ENCODE measurements around the gene ELP6.

The ELP6 gene, protein sequence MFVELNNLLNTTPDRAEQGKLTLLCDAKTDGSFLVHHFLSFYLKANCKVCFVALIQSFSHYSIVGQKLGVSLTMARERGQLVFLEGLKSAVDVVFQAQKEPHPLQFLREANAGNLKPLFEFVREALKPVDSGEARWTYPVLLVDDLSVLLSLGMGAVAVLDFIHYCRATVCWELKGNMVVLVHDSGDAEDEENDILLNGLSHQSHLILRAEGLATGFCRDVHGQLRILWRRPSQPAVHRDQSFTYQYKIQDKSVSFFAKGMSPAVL

DNA sequence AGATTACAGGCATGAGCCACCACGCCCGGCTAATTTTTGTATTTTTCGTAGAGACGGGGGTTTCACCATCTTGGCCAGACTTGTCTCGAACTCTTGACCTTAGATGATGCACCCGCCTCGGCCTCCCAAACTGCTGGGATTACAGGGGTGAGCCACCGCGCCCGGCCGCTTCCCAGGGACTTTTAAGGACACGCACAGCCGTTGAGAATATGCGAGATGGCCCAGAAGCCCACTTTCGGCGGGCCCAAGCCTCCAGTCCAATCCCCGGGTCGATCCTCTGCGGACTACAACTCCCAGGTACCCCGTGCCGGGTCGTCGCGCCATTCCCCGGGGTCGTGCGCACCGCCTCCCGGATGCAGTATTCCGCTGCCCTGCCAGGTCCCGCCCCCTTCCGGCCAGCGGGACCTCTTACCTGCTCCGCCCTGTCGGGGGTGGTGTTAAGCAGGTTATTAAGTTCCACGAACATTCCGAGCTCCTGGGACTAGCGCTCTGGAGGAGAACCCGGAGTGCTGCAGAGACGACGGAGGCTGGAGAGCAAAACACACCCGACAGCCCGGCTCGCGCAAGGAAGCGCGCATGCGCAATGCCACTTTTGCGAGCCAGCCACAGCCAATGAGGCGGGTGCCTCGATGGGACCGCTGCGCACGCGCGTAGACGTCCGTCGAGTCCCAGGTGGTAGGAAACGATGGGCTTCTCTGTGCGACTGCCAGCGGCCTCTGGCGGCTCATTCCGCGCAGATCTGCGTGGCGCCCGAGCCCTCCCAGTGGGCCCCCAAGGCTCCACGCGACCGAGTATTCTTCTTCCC, at the start of gene ELP6:
Gene ELP6 (minus strand): TSS at position 588 of the 805 bp plus-strand sequence. CDS start 122 bp downstream, at position 466.
- peaks cover 0 to 14% (median 12%) of the 10 kb centered on the region in 5 donors for H3K4me1 ChIP-seq (ENCODE audit: control insufficient read depth in 5 of 5, insufficient read depth in 5 of 5, low read length in 5 of 5)
- peaks cover 0 to 23% (median 10%) of the 10 kb centered on the region in 5 donors for H3K36me3 ChIP-seq (ENCODE audit: control insufficient read depth in 5 of 5, insufficient read depth in 5 of 5, low read length in 5 of 5)
- peak within 1 kb of the TSS; percentile 93 for H3K27ac ChIP-seq (ENCODE audit: low read depth, low read length)
- H3K9ac ChIP-seq (ENCODE audit: low read length in 5 of 5), result peak within 1 kb of the TSS; percentile 74 to 94 (median 87)
- H3K27me3 ChIP-seq (ENCODE audit: control insufficient read depth in 5 of 5, insufficient read depth in 4 of 5, low read length in 5 of 5), result no peaks in the 10 kb centered on the region
- H3K4me3 ChIP-seq (ENCODE audit: low read depth in 1 of 5, low read length in 5 of 5), result peak within 1 kb of the TSS; percentile 79 to 92 (median 88)
- H3K9me3 ChIP-seq (ENCODE audit: control insufficient read depth in 5 of 5, low read length in 5 of 5), result no peaks in the 10 kb centered on the region

DNA sequence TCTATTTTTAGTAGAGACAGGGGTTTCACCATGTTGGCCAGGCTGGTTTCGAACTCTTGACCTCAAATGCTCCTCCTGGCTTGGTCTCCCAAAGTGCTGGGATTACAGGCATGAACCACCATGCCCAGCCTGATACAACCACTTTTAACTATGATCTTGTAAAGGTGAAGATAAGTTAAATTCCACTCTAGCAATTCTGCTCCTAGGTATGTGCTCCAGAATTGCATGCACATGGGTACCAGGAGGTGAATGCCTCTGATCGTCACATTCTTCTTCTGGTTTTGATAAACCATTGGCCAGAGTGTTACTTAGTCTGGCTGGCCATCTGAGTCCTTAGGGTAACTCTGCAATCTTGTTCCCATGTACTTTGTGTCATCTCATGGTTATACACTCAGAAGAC, 42.8 kb upstream of the ELP6 start:
- Histone ChIP-seq H3K4me3 (ENCODE audit: low read depth in 1 of 5, low read length in 5 of 5) (no peak overlapping the region), H3K9me3 (ENCODE audit: control insufficient read depth in 5 of 5, low read length in 5 of 5) (peaks cover 3 to 7% (median 5%) of the 10 kb centered on the region in 5 donors), H3K36me3 (ENCODE audit: control insufficient read depth in 5 of 5, insufficient read depth in 5 of 5, low read length in 5 of 5) (no peaks in the 10 kb centered on the region), H3K27me3 (ENCODE audit: control insufficient read depth in 5 of 5, insufficient read depth in 4 of 5, low read length in 5 of 5) (peaks cover 0 to 2% (median 0%) of the 10 kb centered on the region in 5 donors), H3K4me1 (ENCODE audit: control insufficient read depth in 5 of 5, insufficient read depth in 5 of 5, low read length in 5 of 5) (no peaks in the 10 kb centered on the region), H3K27ac (ENCODE audit: low read depth, low read length) (no peak overlapping the region), H3K9ac (ENCODE audit: low read length in 5 of 5) (no peak overlapping the region)

DNA sequence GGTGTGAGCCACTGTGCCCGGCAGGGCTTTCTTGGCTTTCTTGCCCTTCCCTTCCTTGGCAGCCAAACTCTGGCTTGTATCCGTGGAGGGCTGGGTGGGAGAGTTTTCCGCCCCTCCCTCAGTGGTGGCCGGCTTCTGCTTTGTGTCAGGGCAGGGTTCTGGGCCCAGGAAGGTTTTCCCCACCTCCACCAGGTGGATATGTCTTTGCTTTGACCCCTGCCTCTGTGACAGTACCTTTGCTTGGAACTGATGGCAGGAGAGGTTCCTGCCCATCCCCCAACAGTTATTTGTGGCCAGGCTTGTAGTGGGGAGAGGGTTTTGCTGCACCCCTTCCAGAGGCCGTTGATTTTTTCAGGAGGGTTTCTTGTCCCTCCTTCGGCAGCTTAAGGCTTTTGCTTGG, 40.8 kb upstream of the ELP6 start:
- Histone ChIP-seq H3K9me3 (ENCODE audit: control insufficient read depth in 5 of 5, low read length in 5 of 5) (peaks cover 3 to 7% (median 5%) of the 10 kb centered on the region in 5 donors), H3K27ac (ENCODE audit: low read depth, low read length) (no peak overlapping the region), H3K9ac (ENCODE audit: low read length in 5 of 5) (no peak overlapping the region), H3K4me3 (ENCODE audit: low read depth in 1 of 5, low read length in 5 of 5) (no peak overlapping the region), H3K27me3 (ENCODE audit: control insufficient read depth in 5 of 5, insufficient read depth in 4 of 5, low read length in 5 of 5) (peaks cover 0 to 2% (median 0%) of the 10 kb centered on the region in 5 donors), H3K36me3 (ENCODE audit: control insufficient read depth in 5 of 5, insufficient read depth in 5 of 5, low read length in 5 of 5) (no peaks in the 10 kb centered on the region), H3K4me1 (ENCODE audit: control insufficient read depth in 5 of 5, insufficient read depth in 5 of 5, low read length in 5 of 5) (no peaks in the 10 kb centered on the region)

DNA sequence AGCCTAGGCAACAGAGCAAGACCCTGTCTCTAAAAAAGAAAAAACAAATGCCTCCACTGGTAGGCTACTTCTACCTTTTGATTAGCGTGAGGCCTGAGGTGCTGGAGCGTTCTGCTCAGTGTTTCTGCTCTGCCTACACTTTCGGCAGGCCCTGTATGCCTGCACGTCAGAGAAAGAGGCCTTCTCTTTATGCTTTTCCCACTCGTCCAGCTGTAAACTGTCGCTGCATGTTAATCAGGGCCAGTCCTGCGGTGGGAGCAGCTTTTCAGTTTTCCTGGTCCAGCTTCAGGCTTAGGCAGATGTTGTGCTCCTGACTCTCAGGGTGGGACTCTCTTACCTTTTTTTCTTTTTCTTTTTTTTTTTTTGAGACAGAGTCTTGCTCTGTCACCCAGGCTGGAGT, 39.9 kb upstream of the ELP6 start:
- peaks cover 3 to 7% (median 5%) of the 10 kb centered on the region in 5 donors for H3K9me3 ChIP-seq (ENCODE audit: control insufficient read depth in 5 of 5, low read length in 5 of 5)
- H3K9ac ChIP-seq (ENCODE audit: low read length in 5 of 5), result no peak overlapping the region
- H3K36me3 ChIP-seq (ENCODE audit: control insufficient read depth in 5 of 5, insufficient read depth in 5 of 5, low read length in 5 of 5), result no peaks in the 10 kb centered on the region
- peaks cover 0 to 2% (median 0%) of the 10 kb centered on the region in 5 donors for H3K27me3 ChIP-seq (ENCODE audit: control insufficient read depth in 5 of 5, insufficient read depth in 4 of 5, low read length in 5 of 5)
- no peak overlapping the region for H3K27ac ChIP-seq (ENCODE audit: low read depth, low read length)
- no peaks in the 10 kb centered on the region for H3K4me1 ChIP-seq (ENCODE audit: control insufficient read depth in 5 of 5, insufficient read depth in 5 of 5, low read length in 5 of 5)
- H3K4me3 ChIP-seq (ENCODE audit: low read depth in 1 of 5, low read length in 5 of 5), result no peak overlapping the region

DNA sequence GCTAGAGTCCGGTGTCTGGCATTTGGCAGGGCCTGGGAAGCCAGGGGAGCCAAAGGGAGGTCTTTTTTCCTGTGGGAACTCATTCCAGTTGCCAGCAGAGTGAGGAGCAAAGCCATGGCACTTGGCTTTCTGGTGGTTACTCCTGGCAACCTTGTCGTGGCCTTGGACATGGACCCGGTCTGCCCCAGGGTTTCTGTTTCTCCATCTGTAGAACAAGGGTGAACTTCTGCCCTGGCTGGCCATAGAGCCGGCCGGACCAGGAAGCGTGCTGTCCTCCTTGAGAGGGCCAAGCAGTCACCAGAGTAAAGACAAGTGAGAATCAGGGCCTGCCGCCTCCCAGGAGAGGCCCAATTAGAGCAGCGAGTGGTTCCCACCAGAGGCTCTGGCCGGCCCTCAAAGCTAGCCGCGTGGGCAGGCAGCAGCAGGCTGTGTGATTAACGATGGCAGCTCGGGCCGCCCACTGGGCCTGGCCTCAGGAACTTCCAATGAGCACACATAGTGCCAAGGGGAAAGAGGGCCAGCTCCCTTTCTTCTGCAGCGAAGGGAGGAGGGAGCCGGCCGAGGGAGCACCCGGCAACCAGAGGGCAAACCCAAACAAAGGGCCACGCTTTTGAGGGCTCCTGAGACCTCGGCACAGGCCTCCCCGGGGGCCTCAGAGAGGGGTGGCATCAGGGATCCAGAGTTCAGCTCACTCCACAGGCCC, 29.1 kb upstream of the ELP6 start:
- H3K4me3 ChIP-seq (ENCODE audit: low read depth in 1 of 5, low read length in 5 of 5), result peak overlapping the region in 1 of 5 donors; percentile 44
- peaks cover 0 to 21% (median 11%) of the 10 kb centered on the region in 5 donors for H3K4me1 ChIP-seq (ENCODE audit: control insufficient read depth in 5 of 5, insufficient read depth in 5 of 5, low read length in 5 of 5)
- no peaks in the 10 kb centered on the region for H3K27me3 ChIP-seq (ENCODE audit: control insufficient read depth in 5 of 5, insufficient read depth in 4 of 5, low read length in 5 of 5)
- no peaks in the 10 kb centered on the region for H3K9me3 ChIP-seq (ENCODE audit: control insufficient read depth in 5 of 5, low read length in 5 of 5)
- no peak overlapping the region for H3K9ac ChIP-seq (ENCODE audit: low read length in 5 of 5)
- no peaks in the 10 kb centered on the region for H3K36me3 ChIP-seq (ENCODE audit: control insufficient read depth in 5 of 5, insufficient read depth in 5 of 5, low read length in 5 of 5)
- peak overlapping the region; percentile 52 for H3K27ac ChIP-seq (ENCODE audit: low read depth, low read length)

DNA sequence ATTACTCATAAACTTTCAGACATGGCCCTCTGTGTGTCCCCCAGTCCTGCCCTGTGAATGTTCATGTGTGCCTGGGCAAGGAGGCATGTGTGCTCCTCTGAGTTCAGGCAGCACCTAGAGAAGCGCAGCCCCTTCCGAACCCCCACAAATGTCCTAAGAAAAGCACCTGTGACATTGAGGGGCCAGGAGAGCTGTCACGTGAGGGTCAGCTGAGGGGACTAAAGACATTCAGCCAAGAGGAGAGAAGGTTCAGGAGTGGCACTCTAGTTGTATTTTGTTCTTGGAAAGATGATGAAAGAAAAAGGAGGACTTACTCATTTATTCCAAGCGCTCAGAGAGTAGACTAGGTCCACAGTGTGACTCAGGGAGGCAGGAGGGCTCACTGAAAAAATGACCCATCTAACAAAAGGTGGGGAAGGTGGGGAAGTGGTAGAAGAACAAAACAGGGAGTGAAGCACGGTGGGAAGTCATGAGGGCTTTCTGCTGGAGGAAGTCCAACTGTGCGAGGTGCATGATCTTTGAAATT, 28.1 kb upstream of the ELP6 start:
- Histone ChIP-seq H3K9ac (ENCODE audit: low read length in 5 of 5) (no peak overlapping the region), H3K27ac (ENCODE audit: low read depth, low read length) (no peak overlapping the region), H3K27me3 (ENCODE audit: control insufficient read depth in 5 of 5, insufficient read depth in 4 of 5, low read length in 5 of 5) (no peaks in the 10 kb centered on the region), H3K36me3 (ENCODE audit: control insufficient read depth in 5 of 5, insufficient read depth in 5 of 5, low read length in 5 of 5) (no peaks in the 10 kb centered on the region), H3K4me1 (ENCODE audit: control insufficient read depth in 5 of 5, insufficient read depth in 5 of 5, low read length in 5 of 5) (peaks cover 0 to 21% (median 11%) of the 10 kb centered on the region in 5 donors), H3K9me3 (ENCODE audit: control insufficient read depth in 5 of 5, low read length in 5 of 5) (no peaks in the 10 kb centered on the region), H3K4me3 (ENCODE audit: low read depth in 1 of 5, low read length in 5 of 5) (no peak overlapping the region)

DNA sequence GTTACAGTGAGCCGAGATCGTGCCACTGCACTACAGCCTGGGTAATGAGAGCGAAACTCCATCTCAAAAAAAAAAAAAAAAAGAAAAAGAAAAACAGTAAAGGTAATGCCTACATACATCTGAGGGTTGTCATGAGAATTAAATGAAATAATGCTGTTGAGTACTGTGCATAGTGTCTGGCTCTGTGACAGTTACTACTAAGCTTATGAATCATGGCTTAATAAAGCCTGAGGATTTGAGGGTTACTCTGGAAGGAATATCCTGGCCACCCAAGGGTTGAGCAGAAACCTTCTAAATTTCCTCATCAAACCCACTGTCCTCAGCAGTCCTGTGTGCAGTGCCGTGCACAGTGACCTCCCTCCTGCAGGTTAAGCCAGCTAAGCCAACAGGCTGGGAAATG, 26.8 kb upstream of the ELP6 start:
- Histone ChIP-seq H3K9me3 (ENCODE audit: control insufficient read depth in 5 of 5, low read length in 5 of 5) (no peaks in the 10 kb centered on the region), H3K4me1 (ENCODE audit: control insufficient read depth in 5 of 5, insufficient read depth in 5 of 5, low read length in 5 of 5) (peaks cover 0 to 21% (median 11%) of the 10 kb centered on the region in 5 donors), H3K27ac (ENCODE audit: low read depth, low read length) (no peak overlapping the region), H3K4me3 (ENCODE audit: low read depth in 1 of 5, low read length in 5 of 5) (no peak overlapping the region), H3K27me3 (ENCODE audit: control insufficient read depth in 5 of 5, insufficient read depth in 4 of 5, low read length in 5 of 5) (no peaks in the 10 kb centered on the region), H3K36me3 (ENCODE audit: control insufficient read depth in 5 of 5, insufficient read depth in 5 of 5, low read length in 5 of 5) (no peaks in the 10 kb centered on the region), H3K9ac (ENCODE audit: low read length in 5 of 5) (no peak overlapping the region)

DNA sequence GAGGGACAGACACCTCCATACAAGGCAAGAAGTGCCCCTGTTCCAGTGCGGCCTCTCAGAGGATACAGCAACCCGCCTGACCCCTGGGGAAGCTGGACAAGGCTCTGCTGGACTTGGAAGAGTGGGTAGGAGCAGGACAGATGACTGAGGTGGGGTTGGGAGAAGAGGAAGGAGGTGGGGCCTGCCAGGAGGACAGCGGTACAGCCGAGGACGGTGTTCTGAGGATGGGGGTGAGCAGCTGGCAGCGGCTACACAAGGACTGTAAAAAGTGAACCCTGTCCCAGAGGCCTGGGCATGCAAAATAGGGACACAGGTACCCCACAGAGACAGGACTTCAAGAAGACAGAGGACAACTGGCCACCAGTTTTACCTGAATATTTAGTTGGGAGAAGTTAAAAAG, 23.5 kb upstream of the ELP6 start:
- Histone ChIP-seq H3K9ac (ENCODE audit: low read length in 5 of 5) (no peak overlapping the region), H3K4me3 (ENCODE audit: low read depth in 1 of 5, low read length in 5 of 5) (no peak overlapping the region), H3K27me3 (ENCODE audit: control insufficient read depth in 5 of 5, insufficient read depth in 4 of 5, low read length in 5 of 5) (peaks cover 0 to 2% (median 0%) of the 10 kb centered on the region in 5 donors)

DNA sequence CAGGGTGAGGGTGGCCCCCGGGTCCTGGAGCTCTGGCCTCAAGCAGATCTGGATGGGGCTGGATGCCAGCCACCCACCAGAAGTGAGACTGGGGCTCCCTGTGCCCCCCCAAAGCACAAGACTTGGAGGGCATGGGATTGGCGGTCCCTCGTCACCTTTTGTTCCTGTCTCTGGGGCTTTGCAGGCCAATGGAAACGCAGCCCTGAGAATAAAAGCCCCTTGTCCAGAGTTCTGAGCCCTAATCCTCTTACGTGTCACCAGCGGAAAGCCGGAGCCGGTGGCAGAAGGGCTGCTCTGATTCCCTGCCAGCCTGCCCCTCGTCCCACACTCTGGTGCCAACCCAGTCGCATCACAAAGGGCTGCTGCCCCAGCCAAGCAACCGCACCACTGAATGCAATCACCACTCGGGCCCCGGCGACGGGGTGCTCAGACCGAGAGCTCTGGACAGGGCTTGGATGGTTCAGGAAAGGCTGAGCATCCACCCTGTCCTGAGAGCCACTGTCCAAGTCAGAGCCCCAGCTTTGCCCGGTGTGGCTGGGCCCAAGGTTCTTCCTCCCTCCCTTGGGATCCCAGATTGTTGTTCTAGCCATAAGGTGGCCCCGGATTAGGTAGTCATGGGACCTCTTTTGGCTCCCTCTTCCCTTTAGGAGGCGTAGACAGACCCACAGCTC, 22.8 kb upstream of the ELP6 start:
- Histone ChIP-seq H3K27me3 (ENCODE audit: control insufficient read depth in 5 of 5, insufficient read depth in 4 of 5, low read length in 5 of 5) (peaks cover 0 to 2% (median 0%) of the 10 kb centered on the region in 5 donors), H3K9me3 (ENCODE audit: control insufficient read depth in 5 of 5, low read length in 5 of 5) (no peaks in the 10 kb centered on the region), H3K4me3 (ENCODE audit: low read depth in 1 of 5, low read length in 5 of 5) (no peak overlapping the region), H3K36me3 (ENCODE audit: control insufficient read depth in 5 of 5, insufficient read depth in 5 of 5, low read length in 5 of 5) (no peaks in the 10 kb centered on the region), H3K27ac (ENCODE audit: low read depth, low read length) (no peak overlapping the region), H3K4me1 (ENCODE audit: control insufficient read depth in 5 of 5, insufficient read depth in 5 of 5, low read length in 5 of 5) (peaks cover 0 to 3% (median 0%) of the 10 kb centered on the region in 5 donors), H3K9ac (ENCODE audit: low read length in 5 of 5) (no peak overlapping the region)

More for the DNA sequence above, 23.5 kb upstream of the ELP6 start:
- H3K4me1 ChIP-seq (ENCODE audit: control insufficient read depth in 5 of 5, insufficient read depth in 5 of 5, low read length in 5 of 5), result peaks cover 0 to 10% (median 2%) of the 10 kb centered on the region in 5 donors
- no peaks in the 10 kb centered on the region for H3K36me3 ChIP-seq (ENCODE audit: control insufficient read depth in 5 of 5, insufficient read depth in 5 of 5, low read length in 5 of 5)
- no peak overlapping the region for H3K27ac ChIP-seq (ENCODE audit: low read depth, low read length)
- H3K9me3 ChIP-seq (ENCODE audit: control insufficient read depth in 5 of 5, low read length in 5 of 5), result no peaks in the 10 kb centered on the region
